Amygdala (tissue), 56 donors: Measurements from ENCODE around the gene TEX19.
"Not testable (repeated sequence)": the region's sequence is repeated elsewhere in the genome, so short reads cannot be mapped to it uniquely, and the experiment has no call there.

Source experiments
- DNase-seq, 56 donors: peaks; one replicate each; lab custom pipeline; 2025; lab: John Stamatoyannopoulos, UW

TEX19 gene

GRCh38 chr17:82403662-82404660, 44.9 kb downstream of the TEX19 start:
- DNase-seq = no peak

GRCh38 chr17:82405051-82405450, 46.0 kb downstream of the TEX19 start:
- DNase-seq = no peak

GRCh38 chr17:82406131-82406671, 47.2 kb downstream of the TEX19 start:
- DNase-seq = no peak

GRCh38 chr17:82407255-82407654, 48.2 kb downstream of the TEX19 start:
- no peak for DNase-seq

GRCh38 chr17:82408288-82408937, 49.4 kb downstream of the TEX19 start:
- DNase-seq = no peak

GRCh38 chr17:82408938-82409318, 49.9 kb downstream of the TEX19 start:
- DNase-seq = no peak

- DNase-seq = no peak
These were observed 51.1 kb downstream of the TEX19 start for GRCh38 chr17:82410014-82410716.

GRCh38 chr17:82411396-82412053, 52.5 kb downstream of the TEX19 start:
- DNase-seq = no peak

- not testable (repeated sequence) for DNase-seq
These were observed 53.0 kb downstream of the TEX19 start for GRCh38 chr17:82412081-82412480.

- DNase-seq = no peak
These were observed 53.8 kb downstream of the TEX19 start for GRCh38 chr17:82412535-82413520.
